ENCODE data around the gene EIF3L.

The EIF3L gene

GRCh38 chr22:37817705-37818408 lies 31.4 kb upstream of the EIF3L start:
- DNase-seq (ENCODE audit: low read depth): peak; percentile 74

GRCh38 chr22:37818409-37819104 lies 30.7 kb upstream of the EIF3L start:
- peak; percentile 54 for DNase-seq (ENCODE audit: low read depth)

GRCh38 chr22:37819105-37819433 lies 30.1 kb upstream of the EIF3L start:
- no peak for DNase-seq (ENCODE audit: low read depth)

GRCh38 chr22:37820350-37820749 lies 28.9 kb upstream of the EIF3L start:
- DNase-seq (ENCODE audit: low read depth): no peak

GRCh38 chr22:37822079-37822833 lies 27.0 kb upstream of the EIF3L start:
- no peak for DNase-seq (ENCODE audit: low read depth)

- DNase-seq (ENCODE audit: low read depth): no peak
Measured at GRCh38 chr22:37823134-37823985, 25.9 kb upstream of the EIF3L start, which contains the start of gene GALR3. Gene GALR3, plus strand, starts transcription at chr22:37823382. Its CDS starts 25 bp downstream, at chr22:37823407.

GRCh38 chr22:37824674-37825641 lies 24.3 kb upstream of the EIF3L start:
- DNase-seq (ENCODE audit: low read depth): no peak

GRCh38 chr22:37827056-37827455 lies 22.2 kb upstream of the EIF3L start:
- no peak for DNase-seq (ENCODE audit: low read depth)

GRCh38 chr22:37830093-37830842 lies 19.0 kb upstream of the EIF3L start:
- DNase-seq (ENCODE audit: low read depth): no peak

GRCh38 chr22:37831472-37831871 lies 17.7 kb upstream of the EIF3L start:
- no peak for DNase-seq (ENCODE audit: low read depth)

GRCh38 chr22:37832022-37832857 lies 17.0 kb upstream of the EIF3L start:
- DNase-seq (ENCODE audit: low read depth): no peak

GRCh38 chr22:37842015-37842793 lies 7.0 kb upstream of the EIF3L start:
- DNase-seq (ENCODE audit: low read depth): no peak

- DNase-seq (ENCODE audit: low read depth): peak; percentile 9
Measured at GRCh38 chr22:37843741-37844089, 5.5 kb upstream of the EIF3L start.

- no peak for DNase-seq (ENCODE audit: low read depth)
Measured at GRCh38 chr22:37844904-37845329, 4.3 kb upstream of the EIF3L start.

- no peak for DNase-seq (ENCODE audit: low read depth)
Measured at GRCh38 chr22:37846433-37846832, 2.8 kb upstream of the EIF3L start.

GRCh38 chr22:37848587-37849088 lies 581 bp upstream of the EIF3L start:
- no peak for DNase-seq (ENCODE audit: low read depth)

- DNase-seq (ENCODE audit: low read depth): no peak
Measured at GRCh38 chr22:37850801-37851200, 1.6 kb downstream of the EIF3L start.

- DNase-seq (ENCODE audit: low read depth): no peak
Measured at GRCh38 chr22:37852418-37852817, 3.2 kb downstream of the EIF3L start.

Measured in stimulated activated CD4-positive, alpha-beta T cell treated with anti-CD3 and anti-CD28 coated beads, Interleukin-2, amount 100 ng/mL, for 4 hours (primary cell).